PC-3 (cell line): Measurements from ENCODE around the gene CRTAC1. TPM values are rescaled to one million over a fixed set of nuclear protein-coding genes. Genes with fewer than 3 reads are reported as not detected.

Experiments used
- ATAC-seq: fragments of 200-7000 bp; cut with Tn5 transposase; 2 replicates; pipeline ENCODE4 v1.9.1; 2020; ENCODE audit warnings: mild to moderate bottlenecking, moderate library complexity
- BruUV-seq: library from RNA; stranded (reverse); fragments of 400-500 nt; replicated peaks from 2 replicates; lab custom pipeline; 2021; lab: Mats Ljungman, UMichigan
- CTCF ChIA-PET: fragments of 300-600 bp; sonication (Branson Sonifier 250); formaldehyde crosslinking; loops from one replicate; lab custom pipeline; 2022; ENCODE audit warnings: antibody characterized with exemption; lab: Charles Lee
- POLR2A ChIA-PET: fragments of 300-600 bp; sonication (Branson Sonifier 250); formaldehyde crosslinking; loops from one replicate; lab custom pipeline; 2022; ENCODE audit warnings: antibody characterized with exemption; ENCODE audit not compliant: unreplicated experiment; lab: Charles Lee
- DNase-seq: peaks from one replicate; pipeline ENCODE4 v3.0.0-alpha.2; 2015
- H2AFZ ChIP-seq: fragments of 300-600 bp; sonication (generic); 2 replicates; pipeline ENCODE4 v1.6.0; 2016; ENCODE audit warnings: antibody characterized with exemption, low read length
- H3F3A ChIP-seq: fragments of 300-600 bp; sonication (generic); one replicate; pipeline ENCODE4 v1.6.0; 2017; ENCODE audit warnings: antibody characterized with exemption, low read length, control low read depth, mild to moderate bottlenecking; ENCODE audit not compliant: unreplicated experiment
- H3K27ac ChIP-seq: fragments of 300-600 bp; sonication (generic); 2 replicates; pipeline ENCODE4 v1.5.1; 2016; ENCODE audit warnings: mild to moderate bottlenecking, low read length
- H3K27me3 ChIP-seq: fragments of 300-600 bp; sonication (generic); 2 replicates; pipeline ENCODE4 v1.6.1; 2016; ENCODE audit warnings: low read length, mixed read lengths
- H3K36me3 ChIP-seq: fragments of 300-600 bp; sonication (generic); 2 replicates; pipeline ENCODE4 v1.6.1; 2016; ENCODE audit warnings: low read depth, mixed run types, low read length, mixed read lengths
- H3K4me1 ChIP-seq: fragments of 300-600 bp; sonication (generic); 2 replicates; pipeline ENCODE4 v1.5.1; 2016; ENCODE audit warnings: low read length; ENCODE audit not compliant: insufficient read depth
- H3K4me2 ChIP-seq: fragments of 300-600 bp; sonication (generic); 2 replicates; pipeline ENCODE4 v1.6.0; 2016; ENCODE audit warnings: low read length
- H3K4me3 ChIP-seq: fragments of 300-600 bp; sonication (generic); 2 replicates; pipeline ENCODE4 v1.5.1; 2016; ENCODE audit warnings: mild to moderate bottlenecking, low read length, mixed read lengths
- H3K79me2 ChIP-seq: fragments of 300-600 bp; sonication (generic); 2 replicates; pipeline ENCODE4 v1.6.1; 2017; ENCODE audit warnings: low read length, mixed read lengths
- H3K9ac ChIP-seq: fragments of 300-600 bp; sonication (generic); 2 replicates; pipeline ENCODE4 v1.6.0; 2016; ENCODE audit warnings: mild to moderate bottlenecking, low read length
- H3K9me2 ChIP-seq: fragments of 300-600 bp; sonication (generic); replicated peaks from 2 replicates; pipeline ENCODE4 v1.6.1; 2016; ENCODE audit warnings: mixed run types, low read length, mixed read lengths
- H3K9me3 ChIP-seq: fragments of 300-600 bp; sonication (generic); 2 replicates; pipeline ENCODE4 v1.6.1; 2016; ENCODE audit warnings: low read length, mixed read lengths
- H4K20me1 ChIP-seq: fragments of 300-600 bp; sonication (generic); 2 replicates; pipeline ENCODE4 v1.6.1; 2016; ENCODE audit warnings: low read length, mixed read lengths
- CTCF ChIP-seq: fragments of 300-600 bp; sonication (generic); conservative IDR thresholded peaks from 2 replicates; pipeline ENCODE4 v1.5.1; 2017; ENCODE audit warnings: antibody characterized with exemption, low read depth, mild to moderate bottlenecking, low read length
- EZH2 ChIP-seq: fragments of 300-600 bp; sonication (generic); IDR thresholded peaks from one replicate; pipeline ENCODE4 v1.6.1; 2017; ENCODE audit warnings: antibody characterized with exemption, mild to moderate bottlenecking, low read length; ENCODE audit not compliant: unreplicated experiment
- EZH2phosphoT487 ChIP-seq: fragments of 300-600 bp; sonication (generic); IDR thresholded peaks from 2 replicates; pipeline ENCODE4 v1.6.1; 2018; ENCODE audit warnings: mild to moderate bottlenecking, antibody characterized with exemption, low read length, borderline replicate concordance
- intact Hi-C: fragments of 100-400 bp; cut with micrococcal nuclease; formaldehyde crosslinking; loops from 2 replicates; pipeline ENCODE4 v1.9.0; 2023
- total RNA-seq: library from RNA; depleted of rRNA; stranded (reverse); fragments of >200 nt; gene quantifications from 2 replicates; pipeline ENCODE4 v1.2.3, GENCODE V29; 2014

CRTAC1 gene
- total RNA-seq, 1 experiment from 2014 or later: not detected

- Histone ChIP-seq H3K4me1 (peaks cover 3% of the 10 kb centered on the region; the same call in 1 of the 2 replicates), H3K36me3 (no peaks in the 10 kb centered on the region), H3K9me2 (no peaks in the 10 kb centered on the region), H3K4me2 (no peak overlapping the region), H2AFZ (no peak overlapping the region), H3K27ac (no peak overlapping the region), H3F3A (no peaks in the 10 kb centered on the region), H3K4me3 (no peak overlapping the region), H3K27me3 (no peaks in the 10 kb centered on the region), H3K79me2 (no peaks in the 10 kb centered on the region), H4K20me1 (no peaks in the 10 kb centered on the region), H3K9me3 (no peaks in the 10 kb centered on the region), H3K9ac (no peak overlapping the region)
- ChIA-PET POLR2A (no interaction called here), CTCF (no interaction called here)
- DNase-seq (no peak), ATAC-seq (no peak)
- no TSS peak for BruUV-seq
- intact Hi-C loops: no loop called here
- TF ChIP-seq CTCF (no peak), EZH2 (no peak), EZH2phosphoT487 (no peak)
These were observed 178.9 kb downstream of the CRTAC1 start for GRCh38 chr10:97851341-97852001.

DNA sequence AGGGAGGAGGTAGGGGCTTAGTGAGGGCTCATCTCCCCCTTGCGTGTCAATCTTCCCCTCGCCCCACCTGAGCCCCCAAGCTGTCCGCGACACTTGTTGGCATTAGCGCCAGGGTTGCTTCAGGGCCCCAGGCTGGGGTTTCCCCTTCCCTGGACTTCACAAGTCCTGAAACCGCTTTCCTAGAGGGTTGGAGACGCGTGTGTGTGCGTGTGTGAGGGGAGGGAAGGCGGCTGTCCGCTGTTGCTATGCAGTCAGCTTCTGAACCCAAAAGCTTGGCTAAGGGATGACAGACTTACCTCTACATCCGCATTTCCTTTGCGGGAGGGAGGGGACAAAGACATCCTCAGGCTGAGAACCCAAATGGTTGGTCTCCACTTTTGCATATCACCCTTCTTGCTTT is 180.0 kb downstream of the CRTAC1 start:
- Histone ChIP-seq H3K9ac (no peak overlapping the region), H3F3A (no peaks in the 10 kb centered on the region), H3K4me1 (peaks cover 3% of the 10 kb centered on the region; the same call in 1 of the 2 replicates), H4K20me1 (no peaks in the 10 kb centered on the region), H3K36me3 (no peaks in the 10 kb centered on the region), H3K4me2 (peak overlapping the region; percentile 31; the same call in 1 of the 2 replicates), H3K9me2 (no peaks in the 10 kb centered on the region), H3K79me2 (no peaks in the 10 kb centered on the region), H3K9me3 (no peaks in the 10 kb centered on the region), H2AFZ (no peak overlapping the region), H3K4me3 (no peak overlapping the region), H3K27me3 (no peaks in the 10 kb centered on the region), H3K27ac (no peak overlapping the region)
- BruUV-seq: no TSS peak
- no peak for DNase-seq
- ChIA-PET POLR2A (no interaction called here), CTCF (interaction anchor here (0.6 kb wide), 1 partner anchor 42 kb away, joined by 11 read pairs; no protein-coding TSS in a partner anchor)
- no peak for ATAC-seq
- no peak for TF ChIP-seq CTCF
- TF ChIP-seq EZH2: no peak
- no peak for TF ChIP-seq EZH2phosphoT487
- intact Hi-C loops: no loop called here
